ENCODE data around the gene BCAS1.

DNA sequence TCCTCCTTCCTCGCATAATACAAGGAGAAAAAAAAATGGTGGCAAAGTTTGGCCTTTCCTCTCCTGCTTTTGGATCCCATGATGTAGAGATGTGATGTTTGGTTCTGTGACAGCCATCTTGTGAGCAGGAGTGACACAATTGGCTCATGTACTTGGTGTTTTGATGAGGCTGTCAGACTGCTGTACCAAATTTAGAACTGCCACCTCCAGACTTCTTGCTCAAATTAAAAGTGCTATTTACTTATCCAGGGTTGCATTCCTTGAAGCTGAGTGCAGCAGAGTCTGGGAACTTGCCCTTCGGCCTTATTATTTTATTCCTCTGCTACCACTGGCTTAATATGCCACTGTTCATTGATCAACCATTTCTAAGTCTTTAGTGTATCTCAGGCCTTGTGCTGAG lies 21.9 kb downstream of the BCAS1 start:
- TF ChIP-seq, protein P1, sequence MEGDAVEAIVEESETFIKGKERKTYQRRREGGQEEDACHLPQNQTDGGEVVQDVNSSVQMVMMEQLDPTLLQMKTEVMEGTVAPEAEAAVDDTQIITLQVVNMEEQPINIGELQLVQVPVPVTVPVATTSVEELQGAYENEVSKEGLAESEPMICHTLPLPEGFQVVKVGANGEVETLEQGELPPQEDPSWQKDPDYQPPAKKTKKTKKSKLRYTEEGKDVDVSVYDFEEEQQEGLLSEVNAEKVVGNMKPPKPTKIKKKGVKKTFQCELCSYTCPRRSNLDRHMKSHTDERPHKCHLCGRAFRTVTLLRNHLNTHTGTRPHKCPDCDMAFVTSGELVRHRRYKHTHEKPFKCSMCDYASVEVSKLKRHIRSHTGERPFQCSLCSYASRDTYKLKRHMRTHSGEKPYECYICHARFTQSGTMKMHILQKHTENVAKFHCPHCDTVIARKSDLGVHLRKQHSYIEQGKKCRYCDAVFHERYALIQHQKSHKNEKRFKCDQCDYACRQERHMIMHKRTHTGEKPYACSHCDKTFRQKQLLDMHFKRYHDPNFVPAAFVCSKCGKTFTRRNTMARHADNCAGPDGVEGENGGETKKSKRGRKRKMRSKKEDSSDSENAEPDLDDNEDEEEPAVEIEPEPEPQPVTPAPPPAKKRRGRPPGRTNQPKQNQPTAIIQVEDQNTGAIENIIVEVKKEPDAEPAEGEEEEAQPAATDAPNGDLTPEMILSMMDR (tag by site-specific recombination; IDR thresholded peaks at IDR 0.05), result no peak
- TF ChIP-seq TCF7L2 (IDR thresholded peaks at IDR 0.05; ENCODE audit: borderline replicate concordance, low read depth, low read length) (no peak), YY1 (tag by site-specific recombination; IDR thresholded peaks at IDR 0.05) (no peak), ZNF18 (tag by site-specific recombination; IDR thresholded peaks at IDR 0.05) (no peak), ZNF776 (tag by site-specific recombination; IDR thresholded peaks at IDR 0.05; ENCODE audit: borderline replicate concordance) (no peak), ZNF292 (tag by site-specific recombination; IDR thresholded peaks at IDR 0.05; ENCODE audit: borderline replicate concordance, low read depth) (no peak), SP2 (tag by site-specific recombination; IDR thresholded peaks at IDR 0.05) (no peak), ZNF658 (tag by site-specific recombination; IDR thresholded peaks at IDR 0.05) (no peak), TSHZ1 (tag by site-specific recombination; IDR thresholded peaks at IDR 0.05; ENCODE audit: borderline replicate concordance) (no peak)
- TF ChIP-seq, protein P2, sequence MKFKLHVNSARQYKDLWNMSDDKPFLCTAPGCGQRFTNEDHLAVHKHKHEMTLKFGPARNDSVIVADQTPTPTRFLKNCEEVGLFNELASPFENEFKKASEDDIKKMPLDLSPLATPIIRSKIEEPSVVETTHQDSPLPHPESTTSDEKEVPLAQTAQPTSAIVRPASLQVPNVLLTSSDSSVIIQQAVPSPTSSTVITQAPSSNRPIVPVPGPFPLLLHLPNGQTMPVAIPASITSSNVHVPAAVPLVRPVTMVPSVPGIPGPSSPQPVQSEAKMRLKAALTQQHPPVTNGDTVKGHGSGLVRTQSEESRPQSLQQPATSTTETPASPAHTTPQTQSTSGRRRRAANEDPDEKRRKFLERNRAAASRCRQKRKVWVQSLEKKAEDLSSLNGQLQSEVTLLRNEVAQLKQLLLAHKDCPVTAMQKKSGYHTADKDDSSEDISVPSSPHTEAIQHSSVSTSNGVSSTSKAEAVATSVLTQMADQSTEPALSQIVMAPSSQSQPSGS (tag by site-specific recombination; IDR thresholded peaks at IDR 0.05; ENCODE audit: low read depth), result no peak

Measured in HEK293 (cell line).